ENCODE data around the gene SMIM26. TPM values are rescaled to one million over a fixed set of nuclear protein-coding genes. Genes with fewer than 3 reads are reported as not detected.
A peak's percentile ranks its signal among the peaks of the same experiment; 100 is the strongest.

The SMIM26 gene
- total and polyA plus RNA-seq, 2 of the 13 experiments (the other 11 are each of a cell fraction or from before 2014, with no cell fraction given): 214 to 249 TPM

- TF ChIP-seq E2F1 (CRISPR knock-in tag; IDR thresholded peaks at IDR 0.05) (peak; percentile 51), RARG (CRISPR knock-in tag; IDR thresholded peaks at IDR 0.05; ENCODE audit: low read depth) (no peak), HNRNPUL1 (IDR thresholded peaks at IDR 0.05; ENCODE audit: low read depth, low read length) (0 out of 2 replicates have a peak, but pooled peaks have one; percentile 23), ZNF761 (CRISPR knock-in tag; conservative IDR thresholded peaks at IDR 0.05) (peak; percentile 39; the same call in 1 of the 2 replicates), ZNF441 (CRISPR knock-in tag; IDR thresholded peaks at IDR 0.05; ENCODE audit: borderline replicate concordance) (no peak; the same call in 1 of the 2 replicates), DNMT3B (CRISPR knock-in tag; conservative IDR thresholded peaks at IDR 0.05) (no peak), THAP11 (CRISPR knock-in tag; IDR thresholded peaks at IDR 0.05) (peak; percentile 86), ZNF136 (CRISPR knock-in tag; IDR thresholded peaks at IDR 0.05; ENCODE audit: low read depth) (peak; percentile 74; the same call in 1 of the 2 replicates), HNRNPH1 (optimal IDR thresholded peaks at IDR 0.05; ENCODE audit: low read depth, low read length) (peak; percentile 47), NFIB (CRISPR knock-in tag; IDR thresholded peaks at IDR 0.05; ENCODE audit: borderline replicate concordance) (no peak), PAWR (CRISPR knock-in tag; IDR thresholded peaks at IDR 0.05; ENCODE audit: borderline replicate concordance) (no peak), NCOA1 (CRISPR knock-in tag; IDR thresholded peaks at IDR 0.05) (no peak), ZNF574 (CRISPR knock-in tag; IDR thresholded peaks at IDR 0.05) (peak; percentile 92), ZMYM4 (CRISPR knock-in tag; IDR thresholded peaks at IDR 0.05) (peak; percentile 99), KLF9 (CRISPR knock-in tag; IDR thresholded peaks at IDR 0.05; ENCODE audit: low read depth) (peak; percentile 98), ZFP41 (CRISPR knock-in tag; IDR thresholded peaks at IDR 0.05; ENCODE audit: borderline replicate concordance) (no peak), XBP1 (CRISPR knock-in tag; IDR thresholded peaks at IDR 0.05) (no peak; the same call in 1 of the 2 replicates), ZNF709 (CRISPR knock-in tag; IDR thresholded peaks at IDR 0.05) (no peak), DBP (CRISPR knock-in tag; IDR thresholded peaks at IDR 0.05; ENCODE audit: not compliant biosample characterization) (no peak), ZNF281 (CRISPR knock-in tag; IDR thresholded peaks at IDR 0.05; ENCODE audit: borderline replicate concordance) (0 out of 2 replicates have a peak, but pooled peaks have one; percentile 5), ZNF615 (CRISPR knock-in tag; IDR thresholded peaks at IDR 0.05; ENCODE audit: borderline replicate concordance) (no peak), AGO2 (optimal IDR thresholded peaks at IDR 0.05; ENCODE audit: low read depth, low read length) (peak; percentile 57)
Measured at GRCh38 chr20:18587665-18588573, 20.7 kb downstream of the SMIM26 start, which contains the start of gene DTD1 (continued).

All from HepG2 (cell line).